Parathyroid adenoma (tissue), 2 donors: ENCODE measurements around the gene RAP1GAP2.

Source experiments
- H2AFZ ChIP-seq: fragments of 300-600 bp; sonication (generic); one replicate; pipeline ENCODE4 v1.7.0; 2017; ENCODE audit warnings: antibody characterized with exemption, mild to moderate bottlenecking
- H3K27ac ChIP-seq: fragments of 300-600 bp; sonication (generic); one replicate; pipeline ENCODE4 v1.7.0; 2017
- H3K27me3 ChIP-seq: fragments of 300-600 bp; sonication (generic); one replicate; pipeline ENCODE4 v1.7.0; 2017; ENCODE audit warnings: low read length; ENCODE audit not compliant: control insufficient read depth, insufficient read depth
- H3K36me3 ChIP-seq: fragments of 300-600 bp; sonication (generic); one replicate; pipeline ENCODE4 v1.7.0; 2017; ENCODE audit warnings: low read length; ENCODE audit not compliant: control insufficient read depth, insufficient read depth
- H3K4me1 ChIP-seq: fragments of 300-600 bp; sonication (generic); one replicate; pipeline ENCODE4 v1.7.0; 2017; ENCODE audit warnings: control low read depth
- H3K4me2 ChIP-seq: fragments of 300-600 bp; sonication (generic); one replicate; pipeline ENCODE4 v1.7.0; 2017; ENCODE audit warnings: low read length
- H3K4me3 ChIP-seq: fragments of 300-600 bp; sonication (generic); one replicate; pipeline ENCODE4 v1.7.0; 2017; ENCODE audit warnings: low read depth, low read length
- H3K79me2 ChIP-seq: fragments of 300-600 bp; sonication (generic); one replicate; pipeline ENCODE4 v1.7.0; 2017; ENCODE audit warnings: control low read depth
- H3K9ac ChIP-seq: fragments of 300-600 bp; sonication (generic); one replicate; pipeline ENCODE4 v1.7.0; 2017; ENCODE audit warnings: mild to moderate bottlenecking
- H3K9me3 ChIP-seq: fragments of 300-600 bp; sonication (generic); one replicate; pipeline ENCODE4 v1.7.0; 2017; ENCODE audit warnings: low read length; ENCODE audit not compliant: control insufficient read depth
- CTCF ChIP-seq: fragments of 300-600 bp; sonication (generic); IDR thresholded peaks from one replicate; pipeline ENCODE4 v1.7.0; 2017; ENCODE audit warnings: antibody characterized with exemption, mild to moderate bottlenecking
- donor health status: primary hyperparathyroidism.

RAP1GAP2 gene

GRCh38 chr17:2936351-2936750 lies 140.1 kb downstream of the RAP1GAP2 start:
- H3K4me2 ChIP-seq: no peak overlapping the region
- H3K79me2 ChIP-seq: no peaks in the 10 kb centered on the region
- no peak for TF ChIP-seq CTCF
- no peak overlapping the region for H2AFZ ChIP-seq
- no peaks in the 10 kb centered on the region for H3K9me3 ChIP-seq
- no peak overlapping the region for H3K4me3 ChIP-seq
- H3K27ac ChIP-seq: no peak overlapping the region
- H3K27me3 ChIP-seq: no peaks in the 10 kb centered on the region
- H3K9ac ChIP-seq: no peak overlapping the region
- no peaks in the 10 kb centered on the region for H3K36me3 ChIP-seq
- H3K4me1 ChIP-seq: peaks cover 5% of the 10 kb centered on the region

- no peak overlapping the region for H3K4me2 ChIP-seq
- no peak overlapping the region for H2AFZ ChIP-seq
- H3K27me3 ChIP-seq: no peaks in the 10 kb centered on the region
- no peak overlapping the region for H3K27ac ChIP-seq
- H3K79me2 ChIP-seq: no peaks in the 10 kb centered on the region
- no peak overlapping the region for H3K9ac ChIP-seq
- H3K4me1 ChIP-seq: peaks cover 5% of the 10 kb centered on the region
- TF ChIP-seq CTCF: no peak
- H3K4me3 ChIP-seq: no peak overlapping the region
- H3K9me3 ChIP-seq: no peaks in the 10 kb centered on the region
- H3K36me3 ChIP-seq: no peaks in the 10 kb centered on the region
Observed at GRCh38 chr17:2936771-2937321, 140.6 kb downstream of the RAP1GAP2 start.

GRCh38 chr17:2937331-2938003 lies 141.2 kb downstream of the RAP1GAP2 start:
- Histone ChIP-seq H3K79me2 (no peaks in the 10 kb centered on the region), H3K9ac (no peak overlapping the region), H3K27ac (no peak overlapping the region), H3K4me2 (no peak overlapping the region), H3K27me3 (no peaks in the 10 kb centered on the region), H2AFZ (no peak overlapping the region), H3K4me1 (peaks cover 5% of the 10 kb centered on the region), H3K36me3 (no peaks in the 10 kb centered on the region), H3K4me3 (no peak overlapping the region), H3K9me3 (no peaks in the 10 kb centered on the region)
- no peak for TF ChIP-seq CTCF

GRCh38 chr17:2939714-2940351 lies 143.6 kb downstream of the RAP1GAP2 start:
- Histone ChIP-seq H3K27me3 (no peaks in the 10 kb centered on the region), H2AFZ (peak overlapping the region; percentile 67), H3K9ac (no peak overlapping the region), H3K79me2 (no peaks in the 10 kb centered on the region), H3K4me1 (peaks cover 5% of the 10 kb centered on the region), H3K36me3 (no peaks in the 10 kb centered on the region), H3K27ac (no peak overlapping the region), H3K9me3 (no peaks in the 10 kb centered on the region), H3K4me2 (no peak overlapping the region), H3K4me3 (no peak overlapping the region)
- TF ChIP-seq CTCF: no peak
